Left forelimb (tissue), 1 donor: Measurements from ENCODE around the gene KIF9.
"Not testable (repeated sequence)": the region's sequence is repeated elsewhere in the genome, so short reads cannot be mapped to it uniquely, and the experiment has no call there.

Source experiments
- DNase-seq: peaks from one replicate; pipeline ENCODE4 v3.0.0-alpha.2; 2018; ENCODE audit warnings: low spot score

The KIF9 gene

GRCh38 chr3:47293822-47294221, 11.2 kb upstream of the KIF9 start:
- DNase-seq: no peak

GRCh38 chr3:47291754-47292420, 9.3 kb upstream of the KIF9 start:
- DNase-seq: not testable (repeated sequence)

- no peak for DNase-seq
These were observed 8.7 kb upstream of the KIF9 start for GRCh38 chr3:47291158-47291753.

GRCh38 chr3:47288966-47289910, 6.6 kb upstream of the KIF9 start:
- no peak for DNase-seq

- no peak for DNase-seq
These were observed 1.2 kb upstream of the KIF9 start for GRCh38 chr3:47283591-47284364.

- no peak for DNase-seq
These were observed 566 bp upstream of the KIF9 start for GRCh38 chr3:47283193-47283537.

- no peak for DNase-seq
These were observed 2.1 kb downstream of the KIF9 start for GRCh38 chr3:47280519-47280918.

GRCh38 chr3:47276558-47276957, 6.0 kb downstream of the KIF9 start:
- DNase-seq: no peak

- no peak for DNase-seq
These were observed 7.9 kb downstream of the KIF9 start for GRCh38 chr3:47274652-47275051.

- no peak for DNase-seq
These were observed 9.0 kb downstream of the KIF9 start for GRCh38 chr3:47273564-47273963.

- no peak for DNase-seq
These were observed 12.1 kb downstream of the KIF9 start for GRCh38 chr3:47270526-47270925.

GRCh38 chr3:47267490-47267824, 15.1 kb downstream of the KIF9 start:
- DNase-seq: no peak

GRCh38 chr3:47266709-47267489, 15.7 kb downstream of the KIF9 start:
- no peak for DNase-seq

- no peak for DNase-seq
These were observed 16.7 kb downstream of the KIF9 start for GRCh38 chr3:47265725-47266428.

- DNase-seq: no peak
These were observed 17.6 kb downstream of the KIF9 start for GRCh38 chr3:47265008-47265407.

- DNase-seq: no peak
These were observed 21.3 kb downstream of the KIF9 start for GRCh38 chr3:47261301-47261700.

- no peak for DNase-seq
These were observed 22.0 kb downstream of the KIF9 start for GRCh38 chr3:47260605-47261004.

GRCh38 chr3:47259114-47259513, 23.5 kb downstream of the KIF9 start:
- DNase-seq: no peak

- not testable (repeated sequence) for DNase-seq
These were observed 26.3 kb downstream of the KIF9 start for GRCh38 chr3:47256331-47256730.

GRCh38 chr3:47251689-47252088, 30.9 kb downstream of the KIF9 start:
- no peak for DNase-seq

- not testable (repeated sequence) for DNase-seq
These were observed 31.5 kb downstream of the KIF9 start for GRCh38 chr3:47251085-47251484.
